Keratinocyte (primary cell): ENCODE data around the gene NRXN2.

ENCODE experiments used
- CTCF ChIP-seq, 3 experiments: IDR thresholded peaks in 1 of 3; conservative IDR thresholded peaks in 1 of 3; optimal IDR thresholded peaks in 1 of 3; 2 replicates in 2 of 3; 3 replicates in 1 of 3; pipeline versions ENCODE3 to v1.5.1; 2011; ENCODE audit warnings: low read length in 3 of 3, mild to moderate bottlenecking in 3 of 3, moderate library complexity in 2 of 3, control low read depth in 1 of 3, inconsistent platforms in 1 of 3; ENCODE audit not compliant: insufficient read depth in 2 of 3; ENCODE audit errors: extremely low read depth in 1 of 3
- EZH2 ChIP-seq: IDR thresholded peaks from one replicate; pipeline ENCODE4 v1.6.1; 2012; ENCODE audit warnings: inconsistent platforms, mild to moderate bottlenecking, low read length, moderate library complexity

GRCh38 chr11:64598797-64599697 is 124.0 kb downstream of the NRXN2 start:
- TF ChIP-seq CTCF (optimal IDR thresholded peaks at IDR 0.05 in 1 of 3, IDR thresholded peaks at IDR 0.05 in 1 of 3, conservative IDR thresholded peaks at IDR 0.05 in 1 of 3; ENCODE audit: extremely low read depth in 1 of 3, insufficient read depth in 2 of 3, low read length in 3 of 3) (no peak), EZH2 (no peak)
